Lung (tissue), 4 donors: ENCODE results near the gene PAGE2B. TPM values are rescaled to one million over a fixed set of nuclear protein-coding genes. Genes with fewer than 3 reads are reported as not detected.

Experiments used
- polyA plus RNA-seq, 2 donors: library from polyadenylated mRNA; stranded (reverse); fragments of 200-250 nt; gene quantifications; one replicate each; pipeline ENCODE4 v1.2.1, GENCODE V29; 2013
- total RNA-seq, 2 donors: library from RNA; depleted of rRNA in 1 of 2; stranded (reverse); fragments of >200 nt in 1 of 2; gene quantifications; one replicate each; pipeline ENCODE4 v1.2.1, GENCODE V29; 2014 to 2021
- donor health status: Bipolar disorder and iron deficiency.
- donor health status: healthy.
- donor health status: DM: yes; HTN: yes; CAD: no.

PAGE2B gene
- total and polyA plus RNA-seq, 4 donors: 0.37 TPM; not detected in 3

Other genes with a start within 250 kb of the PAGE2B start
- 10 to 100 TPM in 1 of 2 donors, 1 to 10 TPM in 1; 4.2 to 30.9 TPM for gene TRO, start 154.2 kb upstream of the PAGE2B start, total RNA-seq
- gene TRO, start 154.2 kb upstream of the PAGE2B start, polyA plus RNA-seq: 1 to 10 TPM; 1.9 to 2.8 TPM
- gene PFKFB1, start 80.8 kb upstream of the PAGE2B start, total RNA-seq: under 1 TPM; 0.17 to 0.34 TPM
- gene PFKFB1, start 80.8 kb upstream of the PAGE2B start, polyA plus RNA-seq: under 1 TPM; 0.06 to 0.14 TPM
- 10 to 100 TPM in 1 of 2 donors, 1 to 10 TPM in 1; 6.4 to 14.0 TPM for gene APEX2, start 74.7 kb upstream of the PAGE2B start, total RNA-seq
- 10 to 100 TPM in 1 of 2 donors, 1 to 10 TPM in 1; 6.2 to 15.4 TPM for gene APEX2, start 74.7 kb upstream of the PAGE2B start, polyA plus RNA-seq
- gene ALAS2, start 44.1 kb upstream of the PAGE2B start, total RNA-seq: 100 to 1,000 TPM in 1 of 2 donors, 1 to 10 TPM in 1; 2.8 to 111 TPM
- under 1 TPM; 0.10 to 0.19 TPM for gene ALAS2, start 44.1 kb upstream of the PAGE2B start, polyA plus RNA-seq
- gene PAGE2, start 14.0 kb downstream of the PAGE2B start, total RNA-seq: not detected
- gene PAGE2, start 14.0 kb downstream of the PAGE2B start, polyA plus RNA-seq: not detected
- gene PAGE5, start 145.3 kb downstream of the PAGE2B start, total RNA-seq: not detected
- gene PAGE5, start 145.3 kb downstream of the PAGE2B start, polyA plus RNA-seq: not detected
- gene PAGE3, start 189.9 kb downstream of the PAGE2B start, total RNA-seq: not detected
- not detected for gene PAGE3, start 189.9 kb downstream of the PAGE2B start, polyA plus RNA-seq